Neural crest cell (in vitro differentiated cells): ENCODE results near the gene EXOC4. TPM values are rescaled to one million over a fixed set of nuclear protein-coding genes. Genes with fewer than 3 reads are reported as not detected.

Experiments
- DNase-seq: peaks from one replicate; pipeline ENCODE4 v3.0.0; 2021; ENCODE audit warnings: low read depth, mixed read lengths, low spot score
- H3K27ac Mint-ChIP-seq: one replicate; pipeline ENCODE4 v1.8.0; 2021; ENCODE audit warnings: mild to moderate bottlenecking, mixed read lengths; ENCODE audit not compliant: unreplicated experiment
- H3K27me3 Mint-ChIP-seq: 2 replicates; pipeline ENCODE4 v1.8.0; 2021; ENCODE audit warnings: low read depth, mild to moderate bottlenecking, mixed read lengths
- H3K36me3 Mint-ChIP-seq: 2 replicates; pipeline ENCODE4 v1.8.0; 2021; ENCODE audit warnings: low read depth, mild to moderate bottlenecking, mixed read lengths
- H3K4me1 Mint-ChIP-seq: 2 replicates; pipeline ENCODE4 v1.8.0; 2021; ENCODE audit warnings: mixed read lengths
- H3K4me3 Mint-ChIP-seq: one replicate; pipeline ENCODE4 v1.8.0; 2021; ENCODE audit warnings: mild to moderate bottlenecking, mixed read lengths
- H3K9me3 Mint-ChIP-seq: 2 replicates; pipeline ENCODE4 v1.8.0; 2021; ENCODE audit warnings: mixed read lengths
- CTCF ChIP-seq: fragments of 200-600 bp; sonication (generic); conservative IDR thresholded peaks from 2 replicates; pipeline ENCODE4 v1.5.0; 2021; ENCODE audit warnings: antibody characterized with exemption, mild to moderate bottlenecking
- total RNA-seq: library from RNA; stranded (reverse); gene quantifications from 2 replicates; pipeline ENCODE4 v1.2.1, GENCODE V29; 2021

EXOC4 gene
- total RNA-seq, 1 donor from 2014 or later = 79.7 TPM

GRCh38 chr7:134089446-134089845 is 836.6 kb downstream of the EXOC4 start:
- peaks cover 44% of the 10 kb centered on the region for H3K36me3 Mint-ChIP-seq
- no peak for DNase-seq
- no peaks in the 10 kb centered on the region for H3K4me1 Mint-ChIP-seq
- no peak overlapping the region for H3K27ac Mint-ChIP-seq
- TF ChIP-seq CTCF = no peak
- H3K4me3 Mint-ChIP-seq = no peak overlapping the region
- no peaks in the 10 kb centered on the region for H3K27me3 Mint-ChIP-seq
- peaks cover 40% of the 10 kb centered on the region for H3K9me3 Mint-ChIP-seq

GRCh38 chr7:134098072-134098471 is 845.2 kb downstream of the EXOC4 start:
- H3K27ac Mint-ChIP-seq = no peak overlapping the region
- peaks cover 18% of the 10 kb centered on the region for H3K36me3 Mint-ChIP-seq
- H3K27me3 Mint-ChIP-seq = peaks cover 5% of the 10 kb centered on the region
- H3K9me3 Mint-ChIP-seq = peaks cover 27% of the 10 kb centered on the region
- no peak for TF ChIP-seq CTCF
- H3K4me3 Mint-ChIP-seq = no peak overlapping the region
- no peaks in the 10 kb centered on the region for H3K4me1 Mint-ChIP-seq
- DNase-seq = no peak

GRCh38 chr7:134101716-134102115 is 848.8 kb downstream of the EXOC4 start:
- Mint-ChIP-seq H3K27me3 (no peaks in the 10 kb centered on the region), H3K4me3 (no peak overlapping the region), H3K4me1 (no peaks in the 10 kb centered on the region), H3K9me3 (peaks cover 5% of the 10 kb centered on the region), H3K36me3 (peaks cover 4% of the 10 kb centered on the region), H3K27ac (no peak overlapping the region)
- DNase-seq = no peak
- TF ChIP-seq CTCF = no peak

- Mint-ChIP-seq H3K9me3 (no peaks in the 10 kb centered on the region), H3K27ac (no peak overlapping the region)
- no peak for TF ChIP-seq CTCF
These were observed 851.3 kb downstream of the EXOC4 start for GRCh38 chr7:134104166-134104565.

GRCh38 chr7:134105841-134106240 is 853.0 kb downstream of the EXOC4 start:
- Mint-ChIP-seq H3K27me3 (no peaks in the 10 kb centered on the region), H3K36me3 (no peaks in the 10 kb centered on the region), H3K4me3 (no peak overlapping the region), H3K9me3 (no peaks in the 10 kb centered on the region), H3K4me1 (no peaks in the 10 kb centered on the region), H3K27ac (no peak overlapping the region)
- no peak for TF ChIP-seq CTCF
- DNase-seq = no peak

More at GRCh38 chr7:134104166-134104565, 851.3 kb downstream of the EXOC4 start:
- Mint-ChIP-seq H3K36me3 (peaks cover 4% of the 10 kb centered on the region), H3K27me3 (no peaks in the 10 kb centered on the region), H3K4me3 (no peak overlapping the region), H3K4me1 (no peaks in the 10 kb centered on the region)
- DNase-seq = no peak

- Mint-ChIP-seq H3K4me3 (no peak overlapping the region), H3K9me3 (peaks cover 2% of the 10 kb centered on the region), H3K27me3 (no peaks in the 10 kb centered on the region), H3K36me3 (no peaks in the 10 kb centered on the region), H3K27ac (no peak overlapping the region), H3K4me1 (peaks cover 4% of the 10 kb centered on the region)
- DNase-seq = no peak
- no peak for TF ChIP-seq CTCF
These were observed 855.9 kb downstream of the EXOC4 start for GRCh38 chr7:134108802-134109201.
